Caco-2 (cell line): ENCODE results near the gene FAM177A1. TPM values are rescaled to one million over a fixed set of nuclear protein-coding genes. Genes with fewer than 3 reads are reported as not detected.
"Not testable (repeated sequence)": the region's sequence is repeated elsewhere in the genome, so short reads cannot be mapped to it uniquely, and the experiment has no call there.

Experiments
- BruUV-seq: library from RNA; stranded (reverse); fragments of 400-500 nt; replicated peaks from 2 replicates; lab custom pipeline; 2021; lab: Mats Ljungman, UMichigan
- CTCF ChIA-PET: fragments of 300-600 bp; sonication (Branson Sonifier 250); formaldehyde crosslinking; loops from one replicate; lab custom pipeline; 2022; ENCODE audit warnings: antibody characterized with exemption; lab: Charles Lee
- POLR2A ChIA-PET: fragments of 300-600 bp; sonication (Branson Sonifier 250); formaldehyde crosslinking; loops from one replicate; lab custom pipeline; 2022; ENCODE audit warnings: antibody characterized with exemption; lab: Charles Lee
- DNase-seq, 2 experiments: peaks; one replicate each; pipeline versions ENCODE4 v3.0.0 to v3.0.0-alpha.2; 2020 to 2022
- H3K27me3 ChIP-seq: replicated peaks from 2 replicates; pipeline ENCODE4 v1.6.0; 2011; ENCODE audit warnings: low read length; ENCODE audit not compliant: control insufficient read depth, insufficient read depth
- H3K36me3 ChIP-seq: 2 replicates; pipeline ENCODE4 v1.5.1; 2011; ENCODE audit warnings: low read length; ENCODE audit not compliant: control insufficient read depth, insufficient read depth
- H3K4me1 ChIP-seq: fragments of 250-450 bp; sonication (Bioruptor Pico); 2 replicates; pipeline ENCODE4 v1.5.1; 2020; ENCODE audit warnings: mild to moderate bottlenecking
- H3K4me3 ChIP-seq: 2 replicates; pipeline ENCODE4 v1.5.1; 2011; ENCODE audit warnings: low read depth, mild to moderate bottlenecking, control low read depth, low read length
- H3K9me3 ChIP-seq: fragments of 250-450 bp; sonication (Bioruptor Pico); 2 replicates; pipeline ENCODE4 v1.5.1; 2020; ENCODE audit warnings: mild to moderate bottlenecking, moderate library complexity
- H3K27ac Mint-ChIP-seq: one replicate; pipeline ENCODE4 v1.8.0; 2022; ENCODE audit warnings: mixed read lengths; ENCODE audit not compliant: unreplicated experiment
- H3K27me3 Mint-ChIP-seq: one replicate; pipeline ENCODE4 v1.8.0; 2022; ENCODE audit warnings: mixed read lengths; ENCODE audit not compliant: insufficient read depth, unreplicated experiment
- H3K36me3 Mint-ChIP-seq: one replicate; pipeline ENCODE4 v1.8.0; 2022; ENCODE audit warnings: mild to moderate bottlenecking, mixed read lengths; ENCODE audit not compliant: insufficient read depth, unreplicated experiment
- H3K4me1 Mint-ChIP-seq: one replicate; pipeline ENCODE4 v1.8.0; 2022; ENCODE audit warnings: low read depth, mixed read lengths; ENCODE audit not compliant: unreplicated experiment
- H3K4me3 Mint-ChIP-seq: one replicate; pipeline ENCODE4 v1.8.0; 2022; ENCODE audit warnings: mild to moderate bottlenecking, moderate library complexity, mixed read lengths; ENCODE audit not compliant: unreplicated experiment
- H3K9me3 Mint-ChIP-seq: one replicate; pipeline ENCODE4 v1.8.0; 2022; ENCODE audit warnings: mixed read lengths; ENCODE audit not compliant: unreplicated experiment
- intact Hi-C: fragments of 100-400 bp; cut with micrococcal nuclease; formaldehyde crosslinking; loops from one replicate; pipeline ENCODE4 v1.10.0; 2022; ENCODE audit not compliant: unreplicated experiment
- total RNA-seq: library from RNA; stranded (reverse); gene quantifications from 2 replicates; pipeline ENCODE4 v1.2.3, GENCODE V29; 2022
- TF ChIP-seq, protein P1 (sequence below), 2 experiments: fragments of 200-600 bp in 1 of 2; IDR thresholded peaks; 1 replicate in 1 of 2; 2 replicates in 1 of 2; pipeline versions ENCODE4 v1.5.1 to v1.8.0; 2011 to 2022; ENCODE audit warnings: antibody characterized with exemption in 1 of 2, control low read depth in 1 of 2, inconsistent platforms in 1 of 2, low read depth in 1 of 2, low read length in 1 of 2, mild to moderate bottlenecking in 1 of 2, moderate library complexity in 1 of 2; ENCODE audit not compliant: insufficient read depth in 1 of 2, severe bottlenecking in 1 of 2, unreplicated experiment in 1 of 2

Gene FAM177A1
- total RNA-seq, 1 experiment from 2014 or later: 73.6 TPM

DNA sequence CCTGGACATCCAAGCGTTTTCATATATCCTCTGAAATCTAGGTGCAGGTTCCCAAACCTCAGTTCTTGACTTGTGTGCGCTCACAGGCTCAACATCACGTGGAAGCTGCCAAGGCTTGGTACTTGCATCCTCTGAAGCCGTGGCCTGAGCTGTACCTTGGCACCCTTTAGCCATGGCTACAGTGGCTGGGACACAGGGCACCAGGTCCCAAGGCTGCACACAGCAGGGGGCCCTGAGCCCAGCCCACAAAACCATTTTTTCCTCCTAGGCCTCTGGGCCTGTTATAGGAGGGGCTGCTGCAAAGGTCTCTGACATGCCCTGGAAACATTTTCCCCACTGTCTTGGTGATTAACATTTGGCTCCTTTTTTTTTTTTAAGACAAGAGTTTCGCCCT lies 11.6 kb upstream of the FAM177A1 start:
- H3K27me3 ChIP-seq: no peaks in the 10 kb centered on the region
- BruUV-seq: no TSS peak
- peak in 1 of 2 experiments; percentile 35 for DNase-seq
- Mint-ChIP-seq H3K27ac (no peak overlapping the region), H3K9me3 (no peaks in the 10 kb centered on the region), H3K36me3 (peaks cover 51% of the 10 kb centered on the region), H3K4me1 (peaks cover under 1% of the 10 kb centered on the region), H3K27me3 (no peaks in the 10 kb centered on the region), H3K4me3 (no peak overlapping the region)
- intact Hi-C loops: no loop called here
- TF ChIP-seq, protein P1, sequence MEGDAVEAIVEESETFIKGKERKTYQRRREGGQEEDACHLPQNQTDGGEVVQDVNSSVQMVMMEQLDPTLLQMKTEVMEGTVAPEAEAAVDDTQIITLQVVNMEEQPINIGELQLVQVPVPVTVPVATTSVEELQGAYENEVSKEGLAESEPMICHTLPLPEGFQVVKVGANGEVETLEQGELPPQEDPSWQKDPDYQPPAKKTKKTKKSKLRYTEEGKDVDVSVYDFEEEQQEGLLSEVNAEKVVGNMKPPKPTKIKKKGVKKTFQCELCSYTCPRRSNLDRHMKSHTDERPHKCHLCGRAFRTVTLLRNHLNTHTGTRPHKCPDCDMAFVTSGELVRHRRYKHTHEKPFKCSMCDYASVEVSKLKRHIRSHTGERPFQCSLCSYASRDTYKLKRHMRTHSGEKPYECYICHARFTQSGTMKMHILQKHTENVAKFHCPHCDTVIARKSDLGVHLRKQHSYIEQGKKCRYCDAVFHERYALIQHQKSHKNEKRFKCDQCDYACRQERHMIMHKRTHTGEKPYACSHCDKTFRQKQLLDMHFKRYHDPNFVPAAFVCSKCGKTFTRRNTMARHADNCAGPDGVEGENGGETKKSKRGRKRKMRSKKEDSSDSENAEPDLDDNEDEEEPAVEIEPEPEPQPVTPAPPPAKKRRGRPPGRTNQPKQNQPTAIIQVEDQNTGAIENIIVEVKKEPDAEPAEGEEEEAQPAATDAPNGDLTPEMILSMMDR (IDR thresholded peaks at IDR 0.05; ENCODE audit: insufficient read depth in 1 of 2, low read depth in 1 of 2, low read length in 1 of 2, severe bottlenecking in 1 of 2, unreplicated experiment in 1 of 2): no peak
- ChIA-PET POLR2A (no interaction called here), CTCF (no interaction called here)
- no peaks in the 10 kb centered on the region for H3K4me1 ChIP-seq
- H3K9me3 ChIP-seq: peaks cover 14% of the 10 kb centered on the region
- H3K36me3 ChIP-seq: peaks cover 2% of the 10 kb centered on the region; the same call in 1 of the 2 replicates
- H3K4me3 ChIP-seq: no peak overlapping the region

DNA sequence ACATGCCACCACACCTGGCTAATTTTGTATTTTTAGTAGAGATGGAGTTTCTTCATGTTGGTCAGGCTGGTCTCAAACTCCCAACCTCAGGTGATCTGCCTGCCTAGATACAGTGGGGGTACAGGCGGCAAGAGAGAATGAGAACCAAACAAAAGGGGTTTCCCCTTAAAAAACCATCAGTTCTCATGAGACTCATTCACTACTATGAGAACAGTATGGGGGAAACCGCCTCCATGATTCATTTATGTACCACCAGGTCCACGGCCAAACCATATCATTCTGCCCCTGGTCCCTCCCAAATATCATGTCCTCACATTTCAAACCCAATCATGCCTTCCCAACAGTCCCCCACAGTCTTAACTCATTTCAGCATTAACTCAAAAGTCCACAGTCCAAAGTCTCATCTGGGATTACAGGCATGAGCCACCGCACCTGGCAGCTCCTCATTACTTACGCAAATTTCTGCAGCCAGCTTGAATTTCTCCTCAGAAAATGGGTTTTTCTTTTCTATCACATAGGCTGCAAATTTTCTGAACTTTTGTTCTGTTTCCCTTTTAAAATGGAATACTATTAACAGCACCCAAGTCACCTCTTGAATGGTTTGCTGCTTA lies 11.0 kb upstream of the FAM177A1 start:
- H3K4me1 ChIP-seq, H3K4me3 Mint-ChIP-seq, H3K27me3 Mint-ChIP-seq, H3K27me3 ChIP-seq, H3K27ac Mint-ChIP-seq, BruUV-seq, POLR2A ChIA-PET, H3K36me3 ChIP-seq, H3K9me3 Mint-ChIP-seq, H3K4me3 ChIP-seq, intact Hi-C loops, DNase-seq, H3K4me1 Mint-ChIP-seq: not testable (repeated sequence)
- H3K36me3 Mint-ChIP-seq: peaks cover 46% of the 10 kb centered on the region
- H3K9me3 ChIP-seq: peaks cover 14% of the 10 kb centered on the region
- CTCF ChIA-PET: interaction anchor here (0.6 kb wide), 1 partner anchor 228 kb away, joined by 3 read pairs; no protein-coding TSS in a partner anchor

DNA sequence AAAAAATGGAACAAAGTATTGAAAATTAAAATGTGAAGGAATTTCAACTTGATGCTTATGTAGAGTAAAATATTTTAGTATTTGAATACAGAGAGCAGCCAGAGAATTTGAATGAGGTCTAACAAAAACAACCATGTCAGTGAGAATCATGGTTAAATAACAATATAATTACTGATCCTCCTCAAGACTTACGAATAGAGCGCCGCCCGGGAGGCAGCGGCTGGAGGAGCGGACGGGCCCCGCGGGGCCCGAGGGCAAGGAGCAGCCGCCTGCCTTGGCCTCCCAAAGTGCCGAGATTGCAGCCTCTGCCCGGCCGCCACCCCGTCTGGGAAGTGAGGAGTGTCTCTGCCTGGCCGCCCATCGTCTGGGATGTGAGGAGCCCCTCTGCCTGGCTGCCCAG lies 7.8 kb upstream of the FAM177A1 start:
- POLR2A ChIA-PET, H3K4me1 Mint-ChIP-seq, intact Hi-C loops, H3K27me3 Mint-ChIP-seq, H3K36me3 ChIP-seq, H3K27me3 ChIP-seq, H3K27ac Mint-ChIP-seq, BruUV-seq, DNase-seq, H3K9me3 Mint-ChIP-seq, CTCF ChIA-PET, H3K4me3 Mint-ChIP-seq, H3K4me1 ChIP-seq, H3K4me3 ChIP-seq: not testable (repeated sequence)
- peaks cover 14% of the 10 kb centered on the region for H3K9me3 ChIP-seq
- peaks cover 19% of the 10 kb centered on the region for H3K36me3 Mint-ChIP-seq

DNA sequence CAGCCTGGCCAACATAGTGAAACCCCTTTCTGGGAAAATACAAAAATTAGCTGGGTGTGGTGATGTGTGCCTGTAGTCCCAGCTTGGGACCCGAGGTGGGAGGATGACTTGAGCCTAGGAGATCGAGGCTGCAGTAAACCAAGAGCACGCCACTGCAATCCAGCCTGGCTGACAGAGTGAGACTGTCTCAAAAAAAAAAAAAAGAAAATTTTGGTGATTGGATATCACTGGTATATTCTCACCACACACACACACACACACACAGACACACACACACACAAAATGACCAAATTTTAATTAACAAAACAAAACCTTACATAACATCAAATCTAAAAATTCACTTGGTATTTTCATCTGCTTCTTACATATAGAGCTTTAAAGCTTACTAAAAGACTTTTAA lies 3.4 kb upstream of the FAM177A1 start:
- no peak overlapping the region for H3K27ac Mint-ChIP-seq
- H3K9me3 Mint-ChIP-seq: no peaks in the 10 kb centered on the region
- no peaks in the 10 kb centered on the region for H3K9me3 ChIP-seq
- H3K36me3 ChIP-seq: no peaks in the 10 kb centered on the region
- H3K27me3 ChIP-seq: no peaks in the 10 kb centered on the region
- no peak overlapping the region for H3K4me3 Mint-ChIP-seq
- CTCF ChIA-PET: interaction anchor here (0.6 kb wide), 1 partner anchor 16 kb away, joined by 8 read pairs; no protein-coding TSS in a partner anchor
- no peak overlapping the region for H3K4me3 ChIP-seq
- H3K4me1 ChIP-seq: peaks cover 3% of the 10 kb centered on the region; the same call in 1 of the 2 replicates
- no peak for DNase-seq
- H3K4me1 Mint-ChIP-seq: peaks cover 7% of the 10 kb centered on the region
- intact Hi-C loops: loop anchor here (10.0 kb wide), 1 partner anchor 168 kb away; the partner anchor contains the start of gene BAZ1A
- peaks cover 20% of the 10 kb centered on the region for H3K36me3 Mint-ChIP-seq
- BruUV-seq: no TSS peak
- POLR2A ChIA-PET: no interaction called here
- TF ChIP-seq, protein P1 (IDR thresholded peaks at IDR 0.05; ENCODE audit: insufficient read depth in 1 of 2, low read depth in 1 of 2, low read length in 1 of 2, severe bottlenecking in 1 of 2, unreplicated experiment in 1 of 2): no peak
- no peaks in the 10 kb centered on the region for H3K27me3 Mint-ChIP-seq
